ENCODE results near the gene B4GALNT2.
"Not testable (repeated sequence)": the region's sequence is repeated elsewhere in the genome, so short reads cannot be mapped to it uniquely, and the experiment has no call there.

The B4GALNT2 gene

GRCh38 chr17:49136335-49136734, 3.8 kb downstream of the B4GALNT2 start:
- no peak for TF ChIP-seq REST (IDR thresholded peaks at IDR 0.05; ENCODE audit: insufficient replicate concordance, low read depth)
- no peak for TF ChIP-seq CTCF (IDR thresholded peaks at IDR 0.05; ENCODE audit: insufficient read depth, low read length)
- TF ChIP-seq POLR2AphosphoS5 (IDR thresholded peaks at IDR 0.05; ENCODE audit: low read depth) = no peak
- TF ChIP-seq SPI1 (IDR thresholded peaks at IDR 0.05; ENCODE audit: borderline replicate concordance, low read depth) = no peak
- TF ChIP-seq GABPA (IDR thresholded peaks at IDR 0.05; ENCODE audit: low read depth) = no peak
- Histone ChIP-seq H3K27me3 (ENCODE audit: insufficient read depth, poor library complexity, severe bottlenecking) (peaks cover 28% of the 10 kb centered on the region), H3K4me3 (replicated peaks; ENCODE audit: insufficient read depth, low read length) (no peak overlapping the region), H3K27ac (replicated peaks) (no peak overlapping the region)
- no peak for DNase-seq (ENCODE audit: low read depth in 1 of 2, low spot score in 1 of 2)

- not testable (repeated sequence) for H3K27ac ChIP-seq (replicated peaks); DNase-seq (ENCODE audit: low read depth in 1 of 2, low spot score in 1 of 2)
- H3K27me3 ChIP-seq (ENCODE audit: insufficient read depth, poor library complexity, severe bottlenecking) = peaks cover 12% of the 10 kb centered on the region
Observed at GRCh38 chr17:49145654-49146053, 13.1 kb downstream of the B4GALNT2 start.

GRCh38 chr17:49146620-49147306, 14.2 kb downstream of the B4GALNT2 start:
- Histone ChIP-seq H3K27ac (replicated peaks) (no peak overlapping the region), H3K27me3 (ENCODE audit: insufficient read depth, poor library complexity, severe bottlenecking) (peaks cover 12% of the 10 kb centered on the region), H3K4me3 (replicated peaks; ENCODE audit: insufficient read depth, low read length) (no peak overlapping the region)
- no peak for DNase-seq (ENCODE audit: low read depth in 1 of 2, low spot score in 1 of 2)
- TF ChIP-seq SPI1 (IDR thresholded peaks at IDR 0.05; ENCODE audit: borderline replicate concordance, low read depth) (no peak), CTCF (IDR thresholded peaks at IDR 0.05; ENCODE audit: insufficient read depth, low read length) (no peak), GABPA (IDR thresholded peaks at IDR 0.05; ENCODE audit: low read depth) (no peak), REST (IDR thresholded peaks at IDR 0.05; ENCODE audit: insufficient replicate concordance, low read depth) (no peak), POLR2AphosphoS5 (IDR thresholded peaks at IDR 0.05; ENCODE audit: low read depth) (no peak)

More at GRCh38 chr17:49145654-49146053, 13.1 kb downstream of the B4GALNT2 start:
- H3K4me3 ChIP-seq (replicated peaks; ENCODE audit: insufficient read depth, low read length) = not testable (repeated sequence)

- no peak overlapping the region for H3K27ac ChIP-seq (replicated peaks)
- no peak for DNase-seq (ENCODE audit: low read depth in 1 of 2, low spot score in 1 of 2)
- H3K27me3 ChIP-seq (ENCODE audit: insufficient read depth, poor library complexity, severe bottlenecking) = peaks cover 8% of the 10 kb centered on the region
- TF ChIP-seq REST (IDR thresholded peaks at IDR 0.05; ENCODE audit: insufficient replicate concordance, low read depth) (no peak), GABPA (IDR thresholded peaks at IDR 0.05; ENCODE audit: low read depth) (no peak), SPI1 (IDR thresholded peaks at IDR 0.05; ENCODE audit: borderline replicate concordance, low read depth) (no peak), POLR2AphosphoS5 (IDR thresholded peaks at IDR 0.05; ENCODE audit: low read depth) (no peak), CTCF (IDR thresholded peaks at IDR 0.05; ENCODE audit: insufficient read depth, low read length) (no peak)
- H3K4me3 ChIP-seq (replicated peaks; ENCODE audit: insufficient read depth, low read length) = no peak overlapping the region
Observed at GRCh38 chr17:49148171-49148570, 15.6 kb downstream of the B4GALNT2 start.
